K562 (cell line): ENCODE data around the gene GMEB1.

Experiments
- ATF2 ChIP-seq: sonication (generic); formaldehyde crosslinking; IDR thresholded peaks from 2 replicates; pipeline ENCODE4 v1.8.1; 2022; ENCODE audit warnings: missing genetic modification reagents
- CTCF ChIP-seq, 3 experiments: IDR thresholded peaks in 2 of 3; conservative IDR thresholded peaks in 1 of 3; 2 replicates each; pipeline ENCODE4 v1.5.1; 2011 to 2012; ENCODE audit warnings: low read length in 3 of 3, mild to moderate bottlenecking in 3 of 3, control low read depth in 2 of 3, improper control_type of control experiment in 1 of 3, inconsistent platforms in 1 of 3, low read depth in 1 of 3, mixed read lengths in 1 of 3, moderate library complexity in 1 of 3; ENCODE audit not compliant: insufficient read depth in 2 of 3
- FOXK2 ChIP-seq, 2 experiments: fragments of 450-650 bp; IDR thresholded peaks in 1 of 2; conservative IDR thresholded peaks in 1 of 2; 2 replicates each; pipeline ENCODE4 v1.6.1; 2016; ENCODE audit warnings: low read depth in 2 of 2, mild to moderate bottlenecking in 1 of 2
- MYNN ChIP-seq, 2 experiments: sonication (generic); formaldehyde crosslinking in 1 of 2; IDR thresholded peaks; 2 replicates each; pipeline versions ENCODE4 v1.5.0 to v1.6.1; 2016 to 2020; ENCODE audit warnings: antibody characterized with exemption in 1 of 2, missing genetic modification reagents in 1 of 2
- POLR2A ChIP-seq: fragments of 450-650 bp; conservative IDR thresholded peaks from 2 replicates; pipeline ENCODE4 v1.6.1; 2016
- SP1 ChIP-seq: sonication (generic); formaldehyde crosslinking; IDR thresholded peaks from 2 replicates; pipeline ENCODE4 v1.8.1; 2022; ENCODE audit warnings: mild to moderate bottlenecking, missing genetic modification reagents
- SP2 ChIP-seq: IDR thresholded peaks from 2 replicates; pipeline ENCODE4 v1.6.1; 2011; ENCODE audit warnings: mild to moderate bottlenecking, low read depth, low read length, moderate library complexity; ENCODE audit not compliant: poor library complexity, severe bottlenecking; ENCODE audit errors: extremely low read depth

GRCh38 chr1:28675924-28676257 is 7.3 kb downstream of the GMEB1 start:
- TF ChIP-seq SP2, result no peak
- no peak for TF ChIP-seq MYNN (IDR thresholded peaks at IDR 0.05)
- TF ChIP-seq MYNN (CRISPR knock-in tag; IDR thresholded peaks at IDR 0.05), result no peak
- TF ChIP-seq ATF2, result no peak
- TF ChIP-seq FOXK2 (conservative IDR thresholded peaks at IDR 0.05 in 1 of 2, IDR thresholded peaks at IDR 0.05 in 1 of 2; ENCODE audit: low read depth in 2 of 2), result no peak
- no peak for TF ChIP-seq POLR2A
- no peak for TF ChIP-seq SP1 (CRISPR knock-in tag)
- TF ChIP-seq CTCF (IDR thresholded peaks at IDR 0.05 in 2 of 3, conservative IDR thresholded peaks at IDR 0.05 in 1 of 3; ENCODE audit: insufficient read depth in 2 of 3, low read depth in 1 of 3, low read length in 3 of 3), result no peak
